Measurements from ENCODE around the gene FANCI. TPM values are rescaled to one million over a fixed set of nuclear protein-coding genes. Genes with fewer than 3 reads are reported as not detected.

FANCI gene
- total RNA-seq, 4 donors from 2014 or later: 4.4 to 30.1 (median 7.8) TPM

DNA sequence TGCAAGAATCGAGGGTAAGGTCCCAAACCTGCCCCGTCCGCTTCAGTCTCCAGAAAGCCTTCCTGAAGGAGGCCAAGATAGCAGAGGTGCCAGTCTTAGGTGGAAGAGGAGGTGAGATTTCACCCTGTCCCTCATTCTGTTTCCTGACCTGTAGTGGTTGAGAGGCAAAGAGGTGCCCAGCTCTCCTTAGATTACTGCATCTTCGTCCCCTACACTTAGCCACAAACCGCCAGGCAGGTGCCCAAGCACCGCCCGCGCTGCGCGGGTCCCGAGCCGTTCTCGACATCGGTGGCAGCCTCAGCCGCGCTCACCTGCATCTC is 114.6 kb downstream of the FANCI start:
- TF ChIP-seq, protein P1, sequence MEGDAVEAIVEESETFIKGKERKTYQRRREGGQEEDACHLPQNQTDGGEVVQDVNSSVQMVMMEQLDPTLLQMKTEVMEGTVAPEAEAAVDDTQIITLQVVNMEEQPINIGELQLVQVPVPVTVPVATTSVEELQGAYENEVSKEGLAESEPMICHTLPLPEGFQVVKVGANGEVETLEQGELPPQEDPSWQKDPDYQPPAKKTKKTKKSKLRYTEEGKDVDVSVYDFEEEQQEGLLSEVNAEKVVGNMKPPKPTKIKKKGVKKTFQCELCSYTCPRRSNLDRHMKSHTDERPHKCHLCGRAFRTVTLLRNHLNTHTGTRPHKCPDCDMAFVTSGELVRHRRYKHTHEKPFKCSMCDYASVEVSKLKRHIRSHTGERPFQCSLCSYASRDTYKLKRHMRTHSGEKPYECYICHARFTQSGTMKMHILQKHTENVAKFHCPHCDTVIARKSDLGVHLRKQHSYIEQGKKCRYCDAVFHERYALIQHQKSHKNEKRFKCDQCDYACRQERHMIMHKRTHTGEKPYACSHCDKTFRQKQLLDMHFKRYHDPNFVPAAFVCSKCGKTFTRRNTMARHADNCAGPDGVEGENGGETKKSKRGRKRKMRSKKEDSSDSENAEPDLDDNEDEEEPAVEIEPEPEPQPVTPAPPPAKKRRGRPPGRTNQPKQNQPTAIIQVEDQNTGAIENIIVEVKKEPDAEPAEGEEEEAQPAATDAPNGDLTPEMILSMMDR (IDR thresholded peaks at IDR 0.05; ENCODE audit: low read depth): no peak

DNA sequence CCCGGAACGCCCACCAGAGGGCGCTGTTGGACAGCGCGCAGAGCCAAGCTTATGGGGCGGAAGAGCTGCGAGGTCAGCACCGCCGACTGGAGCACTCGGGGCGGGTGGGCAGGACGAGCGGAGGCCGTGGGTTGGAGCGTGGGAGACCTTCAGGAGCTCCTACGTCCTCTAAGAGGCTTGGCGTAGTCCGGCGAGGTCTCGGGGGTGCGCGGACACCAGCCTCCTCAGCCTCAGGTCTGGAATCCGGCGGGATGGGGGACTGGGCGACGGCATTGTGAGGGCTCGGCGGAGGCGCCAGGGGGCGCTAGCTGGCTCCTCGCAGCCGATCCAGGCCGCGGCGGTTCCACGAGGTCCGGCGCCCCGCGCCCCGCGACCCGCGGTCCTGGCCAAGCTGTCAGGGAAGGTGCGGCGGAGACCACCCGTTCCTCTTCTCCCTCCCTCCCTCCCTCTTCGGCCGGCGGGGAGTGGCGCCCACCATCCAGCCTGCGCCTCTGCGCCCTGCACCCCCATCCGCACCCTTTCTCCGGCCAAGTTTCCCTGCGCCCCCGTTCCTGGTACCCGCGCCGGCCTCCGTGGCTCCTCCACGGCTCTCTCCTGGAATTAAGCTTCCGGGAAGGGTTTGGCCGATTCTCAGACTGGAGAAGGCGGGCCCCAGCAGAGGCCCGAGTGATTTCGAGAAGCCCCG is 115.1 kb downstream of the FANCI start:
- TF ChIP-seq, protein P1 (IDR thresholded peaks at IDR 0.05; ENCODE audit: low read depth): no peak

DNA sequence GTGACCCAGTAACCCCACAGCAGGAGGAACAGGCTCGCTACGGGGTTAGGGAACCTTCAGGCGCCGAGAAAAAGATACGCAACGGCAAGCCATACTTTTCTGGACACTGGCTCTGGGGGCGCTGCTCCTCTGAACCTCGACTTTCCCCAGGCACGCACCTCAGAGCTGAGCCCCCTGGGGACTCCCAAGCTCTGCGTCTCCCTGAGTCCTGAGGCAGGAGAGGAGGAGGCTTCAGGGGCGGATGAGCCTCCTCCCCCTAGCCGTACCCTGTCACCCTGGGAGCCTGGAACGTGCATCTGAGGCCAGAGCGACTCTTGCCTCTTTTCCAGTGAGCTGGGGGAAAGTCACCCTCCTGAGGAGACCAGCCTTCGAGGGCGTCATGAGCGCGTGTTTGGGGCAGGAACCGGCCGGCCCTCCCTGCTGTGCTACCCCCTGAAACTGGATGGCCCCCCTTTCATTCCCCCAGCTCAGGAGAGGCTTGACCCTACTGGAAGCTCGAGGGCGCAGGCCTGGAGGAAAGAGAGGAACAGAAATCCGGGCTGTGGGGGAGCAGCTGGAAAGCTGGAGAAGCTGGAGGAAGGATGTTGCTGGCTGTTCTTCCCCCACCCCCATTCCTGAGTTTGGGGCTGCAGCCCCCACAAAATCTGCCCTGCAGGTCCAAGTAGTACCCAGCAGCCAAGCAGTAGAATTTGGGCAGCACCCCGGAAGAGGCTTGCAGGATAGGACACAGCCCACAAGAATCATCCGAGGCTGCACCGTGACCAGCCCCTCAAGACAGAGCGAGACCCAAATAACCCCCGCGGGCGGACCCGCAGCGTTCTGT is 115.9 kb downstream of the FANCI start:
- TF ChIP-seq, protein P1 (IDR thresholded peaks at IDR 0.05; ENCODE audit: low read depth): no peak

DNA sequence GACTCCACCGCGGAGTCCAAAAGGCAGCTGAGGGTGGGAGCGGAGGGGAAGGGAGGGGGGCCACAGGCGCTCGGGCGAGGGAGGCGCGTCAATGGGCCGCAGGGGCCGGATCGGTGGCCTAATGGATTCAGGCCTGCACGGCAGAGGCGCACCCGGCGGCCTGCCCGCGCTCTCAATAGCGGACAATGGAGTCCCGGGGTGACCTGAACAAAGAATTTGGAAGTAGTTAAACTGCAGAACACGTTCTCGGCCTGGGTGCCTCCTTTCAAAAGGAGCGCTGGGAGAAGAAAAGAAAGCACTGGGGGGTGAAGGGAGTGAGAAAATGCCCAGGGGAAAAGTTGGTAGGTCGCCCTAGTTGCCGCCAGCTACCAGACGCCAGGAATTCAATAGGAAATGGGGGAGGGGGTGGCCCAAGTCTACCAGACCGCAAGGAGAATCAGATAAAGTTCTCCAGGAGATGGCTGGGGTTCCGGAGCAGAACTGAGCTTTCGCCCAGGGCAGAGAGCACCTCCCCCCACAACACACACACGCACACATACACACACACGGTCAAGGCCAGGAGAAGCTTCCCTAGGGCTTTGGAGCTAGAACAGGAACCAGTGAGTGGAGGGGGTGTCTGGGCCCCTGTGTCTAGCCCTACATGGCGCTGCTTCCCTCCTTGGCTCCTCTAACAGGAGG is 116.7 kb downstream of the FANCI start:
- TF ChIP-seq, protein P1 (IDR thresholded peaks at IDR 0.05; ENCODE audit: low read depth): no peak

DNA sequence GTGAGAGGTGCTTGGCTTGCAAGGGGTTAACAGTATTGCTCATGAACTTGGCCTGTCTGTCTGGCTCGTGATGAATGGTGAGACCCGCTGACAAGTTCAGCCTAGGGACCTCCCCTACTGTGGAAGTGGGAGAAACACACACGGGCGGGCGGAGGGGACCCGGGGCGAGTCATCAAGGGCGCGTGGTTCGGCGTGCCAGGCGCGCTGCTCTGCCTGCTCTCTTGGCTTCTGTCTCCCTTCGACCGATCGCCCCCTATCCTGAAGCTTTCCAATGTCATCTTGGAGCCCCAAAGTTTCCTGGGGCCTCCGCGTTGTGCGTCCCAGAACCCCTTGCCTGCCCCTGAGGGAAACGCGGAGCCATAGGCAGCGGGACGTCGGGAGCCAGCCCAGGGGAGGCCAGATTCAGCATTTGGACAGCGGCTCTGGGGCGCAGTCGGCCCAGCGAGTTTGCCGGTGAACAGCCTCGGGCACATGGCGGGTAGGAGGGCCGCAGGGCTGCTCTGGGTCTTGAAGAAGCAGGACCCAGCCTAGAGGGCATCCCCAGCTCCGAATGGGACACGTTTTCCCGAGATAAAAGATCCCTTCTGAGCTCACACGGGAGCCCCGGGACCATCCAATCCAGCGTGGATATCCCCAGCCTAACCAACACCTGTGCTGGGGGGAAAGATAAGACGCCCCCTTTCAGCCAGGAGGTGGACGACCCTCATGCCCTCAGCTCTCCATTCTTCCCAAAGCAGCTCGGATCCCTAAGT is 117.8 kb downstream of the FANCI start:
- TF ChIP-seq, protein P1 (IDR thresholded peaks at IDR 0.05; ENCODE audit: low read depth): no peak

DNA sequence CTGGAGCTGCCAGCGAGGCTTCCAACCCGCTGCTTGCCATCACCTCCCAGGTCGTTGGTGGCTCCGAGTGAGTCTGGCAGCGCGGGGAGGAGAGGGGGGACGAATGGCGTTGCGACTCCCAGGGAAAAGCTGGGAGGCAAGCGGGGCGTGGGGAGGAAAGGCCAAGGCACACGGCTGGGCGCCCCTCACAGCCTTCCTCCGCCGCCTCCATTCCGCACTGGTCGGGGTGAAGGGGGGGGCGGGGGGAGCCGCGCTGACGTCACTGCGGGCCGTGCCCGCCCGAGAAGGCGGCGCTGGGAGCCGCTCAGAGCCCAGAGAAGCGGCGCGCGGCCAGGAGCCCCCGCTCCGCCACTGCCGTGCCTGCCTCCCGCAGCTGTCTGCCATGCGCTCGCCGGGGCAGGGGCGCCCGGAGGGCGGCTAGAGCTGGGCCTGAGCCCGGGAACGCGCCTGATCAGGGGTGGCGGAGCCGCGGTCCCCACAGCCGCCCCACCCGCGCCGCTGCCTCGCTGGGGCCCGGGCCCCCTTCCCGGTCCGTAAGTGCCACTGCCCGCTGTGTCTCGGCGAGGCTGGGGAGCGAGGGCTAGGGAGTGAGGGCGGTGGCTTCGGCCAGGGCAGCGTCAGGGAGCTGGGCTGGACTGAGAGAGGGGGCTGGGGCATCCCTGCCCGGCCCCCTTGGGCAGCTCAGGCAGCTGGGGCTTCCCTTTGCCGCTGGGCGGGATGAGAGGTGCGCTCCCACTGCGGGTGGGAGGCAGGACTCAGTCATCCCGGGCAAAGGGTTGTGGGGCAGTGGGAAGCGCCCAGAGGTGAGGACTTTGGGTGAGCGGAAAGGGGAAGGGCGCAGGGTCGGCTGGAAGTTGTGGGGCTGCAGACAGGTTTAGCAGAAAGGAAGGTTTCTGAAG is 118.7 kb downstream of the FANCI start:
- TF ChIP-seq, protein P1 (IDR thresholded peaks at IDR 0.05; ENCODE audit: low read depth): no peak

Data from subcutaneous adipose tissue (tissue), 4 donors.